GDM1 (cell line): ENCODE measurements around the gene PROC.

Source experiments
- DNase-seq: peaks from one replicate; lab custom pipeline; 2025; lab: John Stamatoyannopoulos, UW

The PROC gene

DNA sequence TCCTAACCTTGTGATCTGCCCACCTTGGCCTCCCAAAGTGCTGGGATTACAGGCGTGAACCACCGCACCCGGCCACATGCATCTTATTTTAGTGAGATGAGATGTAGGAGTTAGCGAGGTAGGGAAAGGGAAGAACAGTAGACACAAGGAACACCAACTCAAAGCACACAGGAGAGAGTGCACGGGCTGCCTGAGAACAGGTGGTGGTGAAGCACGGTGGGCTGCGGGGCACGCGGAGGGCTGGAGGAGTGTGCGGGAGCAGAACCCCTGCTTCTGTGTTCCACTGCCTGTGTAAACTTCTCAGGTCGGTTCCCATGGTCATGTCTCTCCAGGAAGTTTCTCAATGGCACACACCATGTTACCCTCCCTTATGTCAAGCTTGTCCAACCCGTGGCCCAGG is 38.7 kb downstream of the PROC start:
- no peak for DNase-seq

DNA sequence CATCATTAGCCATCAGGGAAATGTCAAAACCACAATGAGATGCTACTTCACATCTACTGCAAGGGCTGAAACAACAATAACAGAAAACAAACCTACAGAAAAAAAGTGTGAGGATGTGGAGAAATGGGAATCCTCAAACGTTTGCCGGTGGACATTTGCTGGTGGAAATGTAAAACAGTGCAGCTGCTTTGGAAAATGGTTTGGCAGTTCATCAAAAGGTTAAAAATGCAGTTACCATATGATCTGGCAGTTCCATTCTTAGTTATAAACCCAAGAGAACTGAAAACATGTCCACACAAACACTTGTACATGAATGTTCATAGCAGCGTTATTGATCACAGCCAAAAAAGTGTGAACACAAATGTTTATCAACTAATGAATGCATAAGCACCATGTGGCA is 44.2 kb downstream of the PROC start:
- DNase-seq = no peak

DNA sequence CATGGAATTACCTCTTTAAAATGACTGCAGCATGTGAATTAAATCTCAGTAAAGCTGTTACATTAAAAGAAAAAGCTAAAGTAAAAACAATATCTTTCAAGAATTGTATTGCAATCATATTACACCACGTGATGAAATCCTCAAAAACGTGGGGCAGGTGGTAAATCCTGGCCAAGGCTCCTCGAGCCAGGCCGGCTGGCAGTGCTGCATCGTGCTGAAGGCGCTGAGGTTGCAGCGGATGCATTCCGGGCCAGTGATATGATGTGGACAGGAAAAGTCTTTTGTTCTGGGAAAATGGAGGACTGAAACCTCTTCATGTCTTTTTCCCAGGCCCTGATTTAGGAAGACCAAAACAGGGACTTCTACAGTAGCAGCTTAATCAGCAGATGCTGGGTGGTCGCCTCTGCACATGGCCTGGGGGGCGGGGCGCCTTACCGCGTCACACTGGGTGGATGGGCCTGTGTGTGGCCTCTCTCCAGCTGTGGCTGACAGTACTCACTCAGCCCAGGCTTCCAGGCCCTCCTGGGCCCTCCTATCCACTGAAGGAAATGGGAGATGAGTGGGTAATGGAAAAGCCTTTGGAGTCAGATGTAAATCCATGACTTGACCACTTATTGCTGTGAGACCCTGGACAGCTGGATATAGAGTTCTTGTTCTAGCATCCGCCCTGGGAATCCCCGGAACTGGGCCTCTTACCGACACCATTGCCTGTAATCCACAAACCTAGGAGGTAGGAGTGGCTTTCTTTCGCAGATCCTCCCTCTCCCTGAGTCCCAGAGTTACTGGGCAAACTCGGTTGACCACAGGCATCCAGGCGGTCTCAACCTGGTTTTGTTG is 45.1 kb downstream of the PROC start:
- no peak for DNase-seq

DNA sequence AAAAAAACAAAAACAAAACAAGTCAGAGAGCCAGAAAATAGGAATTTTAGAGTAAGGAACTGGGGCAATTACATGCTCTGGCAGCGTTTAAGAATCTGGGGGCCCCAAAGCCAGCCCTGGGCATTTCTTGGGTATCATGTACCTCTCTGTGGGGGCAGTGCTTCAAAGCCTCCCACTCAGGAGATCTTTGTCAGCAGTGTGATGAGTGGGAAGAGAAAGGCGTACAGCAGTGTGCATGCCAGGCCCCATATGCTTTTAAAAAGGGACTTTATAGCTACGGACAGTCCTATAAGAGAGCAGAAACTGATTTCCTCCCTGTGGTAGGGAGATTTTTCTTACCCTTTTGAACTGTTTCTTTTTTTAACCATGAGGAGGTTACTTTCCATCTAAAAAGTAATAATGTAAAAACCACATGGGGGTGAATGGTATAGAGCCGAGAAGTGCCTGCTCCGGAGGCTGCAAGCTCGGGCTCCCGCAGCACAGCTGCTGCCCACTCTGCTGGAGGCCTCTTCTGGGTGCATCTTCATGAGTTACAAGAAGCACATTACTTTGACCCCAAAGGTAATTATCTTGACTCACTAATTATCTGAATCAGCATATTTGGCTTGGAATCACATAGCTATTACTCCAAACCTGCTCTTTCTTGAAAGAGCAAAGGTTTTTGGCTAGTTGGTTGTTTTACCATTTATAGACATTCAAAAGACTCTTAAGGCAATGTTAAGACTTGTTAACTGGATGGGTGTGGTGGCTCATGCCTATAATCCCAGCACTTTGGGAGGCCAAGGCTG is 46.4 kb downstream of the PROC start:
- no peak for DNase-seq

- DNase-seq = no peak
These were observed 47.0 kb downstream of the PROC start for GRCh38 chr2:127465258-127465657.

DNA sequence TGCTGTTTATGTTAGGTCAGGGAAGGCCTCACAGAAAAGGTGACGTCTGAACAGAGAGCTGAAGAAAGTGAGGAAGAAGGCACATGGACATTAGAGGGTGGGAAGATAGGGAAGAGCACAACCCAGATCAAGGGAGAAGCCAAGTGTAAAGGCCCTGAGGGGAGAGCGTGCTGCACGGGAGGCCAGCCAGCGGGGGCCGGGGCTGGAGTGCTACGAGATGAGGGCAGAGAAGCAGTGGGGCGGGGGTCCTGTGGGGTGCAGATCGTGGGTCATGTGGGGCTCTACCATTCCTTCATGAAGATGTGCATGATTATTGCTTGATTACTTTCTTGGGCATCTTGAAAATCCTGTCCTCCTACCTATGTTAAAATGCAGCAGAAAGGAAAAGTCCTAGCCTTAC is 50.8 kb downstream of the PROC start:
- no peak for DNase-seq

GRCh38 chr2:127469974-127470373 is 51.7 kb downstream of the PROC start:
- no peak for DNase-seq

- DNase-seq = no peak
These were observed 53.2 kb downstream of the PROC start for GRCh38 chr2:127471286-127471988.

DNA sequence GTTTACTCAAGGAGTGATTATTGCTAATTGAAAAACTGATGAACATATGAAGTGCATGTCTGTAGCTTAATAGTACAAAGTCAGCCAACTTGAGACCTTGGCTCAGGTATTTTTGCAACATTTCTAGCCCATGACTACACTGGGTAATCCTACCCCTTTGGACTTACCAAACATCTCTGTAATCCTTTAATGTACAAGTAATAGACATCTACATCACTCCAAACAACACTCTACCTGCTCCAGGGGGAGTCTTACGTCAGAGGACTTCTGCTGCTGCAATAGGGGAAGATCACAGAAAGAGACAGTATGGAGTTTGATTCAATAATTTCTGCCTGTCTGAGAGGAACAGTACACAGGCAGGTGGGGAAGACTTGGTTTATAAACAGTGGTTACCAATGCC is 54.0 kb downstream of the PROC start:
- DNase-seq = no peak

- DNase-seq = no peak
These were observed 57.6 kb downstream of the PROC start for GRCh38 chr2:127475788-127476187.
